Measurements from ENCODE around the gene WWC2.
A peak's percentile ranks its signal among the peaks of the same experiment; 100 is the strongest.

Gene WWC2

DNA sequence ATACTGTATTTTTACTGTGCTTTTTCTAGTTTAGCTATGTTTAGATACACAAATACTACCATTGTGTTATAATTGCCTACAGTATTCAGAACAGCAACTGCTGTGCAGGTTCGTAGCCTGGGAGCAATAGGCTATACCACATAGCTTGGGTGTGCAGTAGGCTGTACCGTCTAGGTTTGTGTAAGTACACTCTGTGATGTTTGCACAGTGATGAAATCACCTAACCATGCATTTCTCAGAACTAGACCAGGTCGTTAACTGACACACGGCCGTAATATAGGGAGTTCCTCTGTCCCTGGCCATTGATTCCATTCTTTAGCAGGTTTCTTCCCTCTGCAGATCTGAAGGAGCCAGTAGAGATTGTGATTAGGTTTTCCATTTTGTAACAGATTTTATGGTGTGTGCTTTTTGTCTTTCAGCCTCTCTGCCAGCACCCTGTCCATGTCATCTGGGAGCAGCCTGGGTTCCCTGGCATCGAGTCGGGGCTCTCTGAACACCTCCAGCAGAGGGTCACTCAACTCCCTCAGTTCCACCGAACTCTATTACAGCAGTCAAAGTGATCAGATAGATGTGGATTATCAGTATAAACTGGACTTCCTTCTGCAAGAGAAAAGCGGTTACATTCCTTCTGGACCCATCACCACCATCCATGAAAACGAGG is 161.6 kb downstream of the WWC2 start:
- Histone ChIP-seq H3K4me1 (ENCODE audit: low read depth, poor library complexity, severe bottlenecking) (peaks cover 10% of the 10 kb centered on the region), H3K27me3 (ENCODE audit: insufficient read depth, low read depth) (no peaks in the 10 kb centered on the region), H3K27ac (no peak overlapping the region), H3K4me2 (no peak overlapping the region), H3K4me3 (IDR thresholded peaks at IDR 0.05; ENCODE audit: insufficient read depth, low read depth, low read length) (no peak overlapping the region), H3K79me2 (ENCODE audit: insufficient read depth, low read depth) (no peaks in the 10 kb centered on the region), H3K9ac (no peak overlapping the region), H2AFZ (ENCODE audit: low read depth) (no peak overlapping the region), H3K36me3 (ENCODE audit: insufficient read depth) (no peaks in the 10 kb centered on the region), H4K20me1 (ENCODE audit: insufficient read depth) (no peaks in the 10 kb centered on the region)
- TF ChIP-seq, protein P1, sequence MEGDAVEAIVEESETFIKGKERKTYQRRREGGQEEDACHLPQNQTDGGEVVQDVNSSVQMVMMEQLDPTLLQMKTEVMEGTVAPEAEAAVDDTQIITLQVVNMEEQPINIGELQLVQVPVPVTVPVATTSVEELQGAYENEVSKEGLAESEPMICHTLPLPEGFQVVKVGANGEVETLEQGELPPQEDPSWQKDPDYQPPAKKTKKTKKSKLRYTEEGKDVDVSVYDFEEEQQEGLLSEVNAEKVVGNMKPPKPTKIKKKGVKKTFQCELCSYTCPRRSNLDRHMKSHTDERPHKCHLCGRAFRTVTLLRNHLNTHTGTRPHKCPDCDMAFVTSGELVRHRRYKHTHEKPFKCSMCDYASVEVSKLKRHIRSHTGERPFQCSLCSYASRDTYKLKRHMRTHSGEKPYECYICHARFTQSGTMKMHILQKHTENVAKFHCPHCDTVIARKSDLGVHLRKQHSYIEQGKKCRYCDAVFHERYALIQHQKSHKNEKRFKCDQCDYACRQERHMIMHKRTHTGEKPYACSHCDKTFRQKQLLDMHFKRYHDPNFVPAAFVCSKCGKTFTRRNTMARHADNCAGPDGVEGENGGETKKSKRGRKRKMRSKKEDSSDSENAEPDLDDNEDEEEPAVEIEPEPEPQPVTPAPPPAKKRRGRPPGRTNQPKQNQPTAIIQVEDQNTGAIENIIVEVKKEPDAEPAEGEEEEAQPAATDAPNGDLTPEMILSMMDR (conservative IDR thresholded peaks at IDR 0.05; ENCODE audit: low read depth, low read length) = no peak

DNA sequence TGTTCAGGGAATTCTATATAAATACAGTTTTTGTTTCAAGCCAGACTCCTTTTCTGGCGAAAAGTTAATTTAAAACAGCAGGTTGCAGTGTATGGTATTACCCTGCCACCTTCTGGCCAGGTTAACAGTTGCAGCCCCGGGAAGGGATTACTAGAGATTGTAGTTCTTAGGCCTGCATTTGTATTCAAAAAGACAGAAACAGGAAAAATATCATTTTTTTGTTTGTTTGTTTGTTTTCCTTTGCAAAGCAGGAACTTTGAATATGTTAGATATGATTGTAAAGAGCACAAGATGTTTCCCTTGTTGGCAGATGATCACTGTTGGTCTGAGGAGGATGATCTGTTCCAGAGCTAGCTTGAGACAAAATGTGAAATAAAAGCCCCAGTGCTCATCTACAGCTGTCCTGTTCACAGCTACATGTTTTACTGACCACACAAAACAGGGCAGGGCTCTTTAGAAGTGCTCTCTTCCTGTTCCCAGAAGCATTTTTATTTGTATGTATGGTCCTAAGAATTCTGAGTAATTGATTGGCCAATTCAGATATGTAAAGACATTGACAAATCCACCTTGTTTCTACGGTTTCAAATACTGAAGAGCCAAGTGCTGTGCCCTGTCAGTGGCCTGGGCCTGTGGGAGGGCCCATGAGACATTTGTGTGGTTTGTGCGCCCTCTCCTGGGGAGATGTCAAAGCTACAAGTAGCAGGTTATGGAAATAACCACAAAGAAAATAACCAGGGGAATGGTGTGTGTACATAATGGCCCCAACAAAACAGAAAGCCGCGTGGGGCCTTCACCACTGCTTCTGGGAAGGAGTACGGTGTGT is 163.1 kb downstream of the WWC2 start:
- Histone ChIP-seq H3K4me1 (ENCODE audit: low read depth, poor library complexity, severe bottlenecking) (peaks cover 10% of the 10 kb centered on the region), H3K4me3 (IDR thresholded peaks at IDR 0.05; ENCODE audit: insufficient read depth, low read depth, low read length) (no peak overlapping the region), H3K27ac (no peak overlapping the region), H3K4me2 (peak overlapping the region; percentile 19; the same call in 1 of the 2 replicates), H2AFZ (ENCODE audit: low read depth) (peak overlapping the region; percentile 38), H3K27me3 (ENCODE audit: insufficient read depth, low read depth) (no peaks in the 10 kb centered on the region), H3K36me3 (ENCODE audit: insufficient read depth) (no peaks in the 10 kb centered on the region), H3K9ac (peak overlapping the region; percentile 2; the same call in 1 of the 2 replicates), H3K79me2 (ENCODE audit: insufficient read depth, low read depth) (no peaks in the 10 kb centered on the region), H4K20me1 (ENCODE audit: insufficient read depth) (no peaks in the 10 kb centered on the region)
- TF ChIP-seq, protein P1 (conservative IDR thresholded peaks at IDR 0.05; ENCODE audit: low read depth, low read length) = peak; percentile 80

GRCh38 chr4:183262776-183263100 is 163.7 kb downstream of the WWC2 start:
- no peaks in the 10 kb centered on the region for H3K27me3 ChIP-seq (ENCODE audit: insufficient read depth, low read depth)
- H3K27ac ChIP-seq = no peak overlapping the region
- TF ChIP-seq, protein P1 (conservative IDR thresholded peaks at IDR 0.05; ENCODE audit: low read depth, low read length) = 0 out of 2 replicates have a peak, but pooled peaks have one; percentile 2
- peak overlapping the region; percentile 19; the same call in 1 of the 2 replicates for H3K4me2 ChIP-seq
- peak overlapping the region; percentile 38; the same call in 1 of the 2 replicates for H2AFZ ChIP-seq (ENCODE audit: low read depth)
- no peaks in the 10 kb centered on the region for H4K20me1 ChIP-seq (ENCODE audit: insufficient read depth)
- peaks cover 10% of the 10 kb centered on the region for H3K4me1 ChIP-seq (ENCODE audit: low read depth, poor library complexity, severe bottlenecking)
- H3K36me3 ChIP-seq (ENCODE audit: insufficient read depth) = no peaks in the 10 kb centered on the region
- H3K9ac ChIP-seq = no peak overlapping the region
- H3K79me2 ChIP-seq (ENCODE audit: insufficient read depth, low read depth) = no peaks in the 10 kb centered on the region
- no peak overlapping the region for H3K4me3 ChIP-seq (IDR thresholded peaks at IDR 0.05; ENCODE audit: insufficient read depth, low read depth, low read length)

DNA sequence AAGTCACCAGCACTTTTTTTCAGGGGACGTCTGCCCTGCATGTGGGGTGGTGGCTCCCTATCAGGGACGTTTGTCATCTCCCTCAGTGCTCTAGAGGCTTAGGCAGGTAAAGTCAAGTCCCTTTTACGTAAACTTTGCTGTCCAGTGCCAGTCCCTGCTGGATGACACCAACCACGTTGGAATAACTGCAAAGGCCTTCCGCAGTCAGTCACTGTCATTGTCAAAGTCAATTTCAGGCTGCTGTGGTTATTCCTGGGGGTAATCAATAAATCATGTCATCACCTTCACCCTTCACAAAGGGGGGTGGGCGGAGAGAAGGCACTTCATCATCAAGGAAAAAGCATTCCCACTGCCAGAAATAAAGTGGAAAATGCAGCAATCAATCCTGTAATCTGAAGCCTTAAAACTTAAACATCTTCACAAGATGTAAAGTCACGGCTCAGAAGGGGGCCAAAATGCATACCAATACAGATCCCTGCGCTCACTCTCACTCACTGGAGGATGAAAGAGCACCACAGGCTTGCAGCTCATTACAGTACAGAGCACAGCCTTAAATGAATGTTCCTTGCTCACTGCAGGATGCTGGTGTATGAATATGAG is 164.8 kb downstream of the WWC2 start:
- no peaks in the 10 kb centered on the region for H3K79me2 ChIP-seq (ENCODE audit: insufficient read depth, low read depth)

More for the DNA sequence above, 164.8 kb downstream of the WWC2 start:
- H3K27ac ChIP-seq = no peak overlapping the region
- no peaks in the 10 kb centered on the region for H4K20me1 ChIP-seq (ENCODE audit: insufficient read depth)
- no peaks in the 10 kb centered on the region for H3K27me3 ChIP-seq (ENCODE audit: insufficient read depth, low read depth)
- no peak overlapping the region for H3K4me3 ChIP-seq (IDR thresholded peaks at IDR 0.05; ENCODE audit: insufficient read depth, low read depth, low read length)
- no peaks in the 10 kb centered on the region for H3K36me3 ChIP-seq (ENCODE audit: insufficient read depth)
- H2AFZ ChIP-seq (ENCODE audit: low read depth) = no peak overlapping the region
- H3K9ac ChIP-seq = no peak overlapping the region
- TF ChIP-seq, protein P1 (conservative IDR thresholded peaks at IDR 0.05; ENCODE audit: low read depth, low read length) = no peak
- H3K4me2 ChIP-seq = no peak overlapping the region
- peaks cover 10% of the 10 kb centered on the region for H3K4me1 ChIP-seq (ENCODE audit: low read depth, poor library complexity, severe bottlenecking)
